G401.6 (cell line): ENCODE measurements around the gene AGRP.
"Not testable (repeated sequence)": the region's sequence is repeated elsewhere in the genome, so short reads cannot be mapped to it uniquely, and the experiment has no call there.

Experiments
- FAIRE-seq: peaks from 2 replicates; lab custom pipeline; 2012; peaks lifted over from hg19 to GRCh38; lab: Jason Lieb, UNC

The AGRP gene

DNA sequence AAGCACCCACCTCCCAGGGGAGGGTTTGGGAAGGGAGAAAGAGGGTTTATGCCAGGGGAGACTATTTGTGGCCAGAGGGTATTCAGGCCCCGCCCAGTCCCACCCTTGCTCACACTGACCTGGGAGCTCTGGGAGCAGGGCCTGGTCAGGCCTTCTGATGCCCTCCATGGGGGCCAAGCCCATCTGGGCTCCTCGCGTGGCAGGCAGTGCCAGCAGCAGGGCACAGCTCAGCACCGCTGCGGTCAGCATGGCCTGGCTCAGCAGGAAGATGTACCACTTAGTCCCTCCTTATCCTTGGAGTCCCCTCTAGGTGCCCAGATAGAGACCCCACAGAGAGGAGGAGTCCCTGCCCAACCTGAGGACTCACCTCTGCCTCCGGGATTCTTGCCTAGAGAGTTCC is at the start of gene AGRP:
Gene AGRP, minus strand, starts transcription at position 398 of the 400 bp plus-strand sequence. Its CDS starts 149 bp downstream, at position 249.
- no peak for FAIRE-seq

DNA sequence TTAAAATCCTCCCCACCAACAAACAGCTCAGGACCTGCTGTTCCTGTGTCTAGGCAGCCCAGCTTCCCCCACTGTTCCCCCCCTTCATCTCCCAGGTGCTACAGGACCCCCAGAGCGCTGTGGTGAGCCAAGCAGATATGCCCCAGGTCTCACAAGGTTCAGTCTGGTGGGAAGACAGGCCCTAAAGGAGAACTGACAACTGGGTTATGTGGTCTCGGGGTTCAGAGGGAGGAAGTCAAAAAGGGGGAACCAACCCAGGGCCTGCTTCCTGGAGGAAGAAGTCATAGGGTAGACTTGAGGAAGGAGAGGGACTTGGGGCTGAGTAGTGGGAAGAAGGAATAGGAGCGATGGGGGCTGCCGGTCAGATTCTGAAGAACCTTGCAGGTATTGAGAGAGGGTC is 47.9 kb upstream of the AGRP start:
- no peak for FAIRE-seq

DNA sequence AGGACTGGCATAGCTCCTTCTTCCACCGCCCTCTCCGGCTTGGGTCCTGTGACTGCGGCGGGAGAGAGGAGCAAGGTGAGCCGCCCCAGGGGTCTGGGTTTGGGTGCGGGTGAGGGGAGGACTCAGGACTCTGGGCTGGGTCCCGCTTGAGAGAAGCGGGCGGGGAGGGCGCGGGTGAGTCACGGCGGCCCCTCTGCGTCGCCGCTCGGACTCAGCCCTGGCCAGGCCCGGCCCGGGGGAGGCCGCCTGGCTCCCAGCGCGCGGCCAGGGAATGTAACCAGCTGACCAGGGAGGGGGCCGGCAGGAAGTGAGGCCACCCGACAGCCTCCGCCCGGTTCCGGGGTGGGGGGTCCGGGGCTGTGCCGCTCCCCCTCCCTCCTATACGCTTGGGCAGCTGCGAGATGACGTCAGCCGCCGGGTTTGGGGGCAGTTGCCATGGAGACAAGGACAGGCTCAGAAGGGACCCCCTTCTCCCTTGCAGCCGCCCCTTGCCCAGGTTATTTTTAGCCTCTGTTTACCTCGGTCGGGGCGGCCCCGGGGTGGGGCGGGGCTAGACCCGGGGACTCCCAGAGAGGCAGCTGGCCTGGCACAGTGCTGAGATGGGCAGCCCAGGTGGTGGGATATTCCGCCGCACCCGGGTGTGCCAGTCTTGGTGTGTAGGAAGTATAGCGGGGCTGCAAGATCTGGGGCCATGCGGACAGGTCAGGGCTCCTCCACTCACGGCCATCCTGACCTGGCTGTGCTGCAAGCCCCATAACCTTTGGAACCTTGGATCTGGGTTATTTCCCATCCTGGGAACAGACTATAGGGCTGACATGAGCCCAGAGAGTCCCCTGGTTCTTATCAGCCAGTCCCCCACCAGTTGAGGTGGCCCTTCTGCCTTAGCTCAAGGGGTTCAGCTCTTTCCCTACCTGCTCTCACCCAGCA is 46.9 kb upstream of the AGRP start:
- FAIRE-seq, result no peak

DNA sequence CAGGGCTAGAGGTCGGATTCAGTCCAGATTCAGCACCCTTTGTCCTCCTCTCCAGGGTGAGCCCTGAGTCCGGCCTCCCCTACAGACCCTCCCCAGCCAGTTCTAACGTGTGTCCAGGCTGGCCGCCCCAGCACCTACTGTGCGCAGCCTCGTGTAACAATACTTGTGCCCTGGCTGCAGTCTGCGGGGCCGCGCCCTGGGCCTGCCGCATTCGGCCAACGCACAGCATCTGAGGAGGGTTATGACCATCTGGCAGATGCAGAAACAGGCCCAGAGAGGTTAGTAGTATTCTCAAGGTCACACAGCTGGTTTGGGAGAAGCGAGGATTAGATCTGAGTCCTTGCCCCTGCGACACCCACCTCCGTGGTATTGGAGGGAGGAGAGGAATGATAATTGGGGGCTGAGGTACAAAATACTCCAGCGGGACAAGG is 46.2 kb upstream of the AGRP start:
- no peak for FAIRE-seq

GRCh38 chr16:67528870-67529581 is 45.7 kb upstream of the AGRP start:
- FAIRE-seq, result no peak

DNA sequence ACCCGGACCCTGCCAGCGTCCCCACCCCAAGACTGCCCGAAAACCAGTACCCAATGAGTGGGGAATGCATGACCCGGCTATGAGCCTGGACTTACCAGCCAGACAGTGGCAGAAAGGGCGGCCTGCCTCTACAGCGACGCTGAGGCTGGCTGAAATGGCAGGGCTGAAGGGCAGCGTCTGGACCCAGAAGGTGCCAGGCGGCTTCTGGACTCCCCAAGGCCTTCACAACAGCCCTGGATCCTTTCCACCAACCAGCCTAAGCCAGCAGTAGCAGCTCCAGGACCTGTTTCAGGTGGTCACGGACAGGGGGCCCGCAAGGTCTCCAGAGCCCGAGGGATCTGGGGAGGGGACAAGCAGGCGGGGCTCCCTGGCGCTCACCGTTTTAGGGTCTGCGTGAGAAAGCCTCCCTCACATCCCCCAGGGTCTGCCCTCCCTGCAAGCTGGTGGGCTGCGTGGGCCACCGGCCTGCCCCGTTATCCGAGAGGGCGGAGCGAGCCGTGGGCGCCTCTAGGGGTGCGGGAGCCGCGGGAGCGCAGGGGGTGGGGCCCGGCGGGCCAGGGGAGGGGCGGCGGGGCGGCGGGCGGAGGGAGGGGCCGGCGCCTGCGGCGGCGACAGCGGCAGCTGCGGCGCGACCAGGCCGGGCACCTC is 45.0 kb upstream of the AGRP start, which contains the start of gene RIPOR1:
Gene RIPOR1, plus strand, starts transcription at position 608 of the 648 bp plus-strand sequence. CDS start 9,618 bp downstream, outside the sequence.
- no peak for FAIRE-seq

DNA sequence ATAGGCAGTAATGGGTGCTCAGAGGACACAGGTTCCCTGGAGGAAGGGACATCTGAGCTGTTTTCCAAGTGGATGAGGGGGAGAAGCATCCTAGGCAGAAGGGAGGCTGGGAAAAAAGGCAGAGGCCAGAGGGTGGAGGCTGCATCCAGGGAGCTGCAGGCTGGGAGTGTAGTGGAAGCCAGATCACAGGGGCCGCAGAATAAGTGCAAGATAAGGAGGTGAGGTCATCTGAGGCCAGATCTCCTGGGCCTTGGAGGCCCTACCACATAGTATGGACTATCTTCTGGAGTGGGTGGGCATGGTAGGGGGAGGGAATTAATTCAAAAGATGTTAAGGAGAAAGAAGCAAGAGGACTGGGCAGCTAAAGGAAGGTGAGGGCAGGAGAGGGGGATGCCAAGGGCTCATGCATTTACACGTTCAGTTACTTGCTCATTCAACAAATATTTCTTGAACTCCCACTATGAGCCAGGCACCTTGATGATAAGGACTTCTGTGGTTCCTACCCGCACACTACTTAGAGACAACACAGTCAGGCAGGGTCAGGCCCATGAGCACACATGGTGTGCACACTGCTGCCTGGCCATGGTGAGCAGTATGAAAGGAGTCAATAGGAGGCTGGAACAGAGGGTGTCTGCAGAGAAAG is 42.9 kb upstream of the AGRP start:
- FAIRE-seq, result no peak

DNA sequence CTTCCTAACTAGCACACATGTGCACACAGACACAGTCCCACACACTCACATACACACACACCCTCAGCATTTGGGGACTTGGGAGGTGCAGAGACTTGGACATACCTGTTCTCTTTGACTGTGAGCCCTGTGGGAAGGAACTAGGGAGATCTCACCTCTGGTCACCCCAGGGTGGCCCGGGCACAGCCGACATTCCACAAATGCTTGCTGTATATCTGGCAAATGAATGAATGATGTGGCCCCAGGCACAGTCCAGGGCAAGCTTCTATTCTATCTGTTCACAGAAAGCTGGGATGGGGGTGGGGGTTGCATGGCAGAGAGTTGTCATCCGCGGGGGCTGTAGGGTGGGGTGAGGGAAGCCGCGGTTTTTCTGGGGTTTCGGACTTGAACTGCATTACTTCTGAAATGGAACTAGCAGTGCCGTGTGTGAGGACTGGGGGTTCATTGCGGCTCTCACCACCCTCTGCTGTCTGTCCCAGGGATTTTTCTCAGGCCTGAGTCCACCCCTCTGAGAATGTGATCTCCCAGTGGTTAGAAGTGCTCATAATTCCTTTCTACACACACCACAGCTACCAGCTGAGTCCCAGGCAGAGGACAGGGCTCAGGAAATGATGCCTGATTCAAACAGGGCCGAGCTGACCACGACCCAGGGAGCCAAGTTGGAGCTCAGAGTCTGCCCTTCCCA is 42.0 kb upstream of the AGRP start:
- FAIRE-seq, result no peak

DNA sequence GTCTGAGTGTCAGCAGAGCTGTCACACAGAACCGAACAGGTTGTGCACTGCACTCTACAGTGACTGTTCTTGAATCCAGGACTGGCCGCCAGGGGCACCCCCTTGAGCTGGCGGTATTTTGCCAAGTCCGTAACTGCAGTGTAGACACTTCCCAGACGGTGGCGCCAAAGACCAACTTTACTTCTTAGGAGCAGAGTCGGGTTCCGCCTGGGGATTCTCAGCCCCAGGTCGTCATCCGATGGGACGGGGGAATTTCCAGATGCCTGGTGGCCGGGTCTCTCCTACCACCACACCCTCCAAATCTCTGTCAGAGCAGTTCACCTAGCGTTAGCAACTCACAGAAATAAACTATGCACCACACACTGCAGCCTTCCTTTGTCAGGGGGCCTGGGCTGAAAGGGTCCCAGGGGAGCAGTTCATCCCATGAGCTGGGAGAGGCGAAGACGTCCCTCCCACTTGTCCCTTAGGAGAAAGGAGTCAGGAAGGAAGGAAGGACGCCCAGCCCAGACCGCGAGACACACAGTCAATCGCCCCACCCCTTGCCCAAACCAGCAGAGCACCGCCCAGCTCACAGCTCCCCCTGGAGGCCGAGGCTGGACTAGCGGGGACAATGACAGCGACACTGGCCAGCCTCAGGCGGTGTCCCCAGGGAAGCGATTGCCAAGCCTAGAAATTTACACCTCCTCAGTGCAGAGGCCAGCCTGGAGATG is 37.9 kb upstream of the AGRP start:
- peak; percentile 79 for FAIRE-seq

DNA sequence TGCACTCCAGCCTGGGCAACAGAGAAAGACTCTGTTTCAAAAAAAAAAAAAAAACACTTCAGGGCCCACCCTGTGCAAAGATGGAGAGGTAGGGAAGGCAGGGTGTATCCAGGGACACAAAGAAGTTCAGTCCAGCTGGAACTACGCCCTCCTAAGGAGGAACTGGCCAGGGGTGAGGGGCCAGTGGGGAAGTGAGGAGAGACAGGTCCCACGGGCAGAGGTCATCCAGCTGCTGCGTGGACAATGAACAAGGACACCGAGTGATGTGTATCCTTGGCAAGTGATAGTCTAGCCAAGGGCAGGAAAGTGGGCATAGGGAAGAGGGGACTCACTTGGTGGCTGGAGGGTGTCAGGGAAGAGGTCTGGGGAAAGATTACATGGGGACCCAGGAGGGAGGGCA is 35.9 kb upstream of the AGRP start:
- no peak for FAIRE-seq

- no peak for FAIRE-seq
These were observed 35.3 kb upstream of the AGRP start for GRCh38 chr16:67518676-67519075.

DNA sequence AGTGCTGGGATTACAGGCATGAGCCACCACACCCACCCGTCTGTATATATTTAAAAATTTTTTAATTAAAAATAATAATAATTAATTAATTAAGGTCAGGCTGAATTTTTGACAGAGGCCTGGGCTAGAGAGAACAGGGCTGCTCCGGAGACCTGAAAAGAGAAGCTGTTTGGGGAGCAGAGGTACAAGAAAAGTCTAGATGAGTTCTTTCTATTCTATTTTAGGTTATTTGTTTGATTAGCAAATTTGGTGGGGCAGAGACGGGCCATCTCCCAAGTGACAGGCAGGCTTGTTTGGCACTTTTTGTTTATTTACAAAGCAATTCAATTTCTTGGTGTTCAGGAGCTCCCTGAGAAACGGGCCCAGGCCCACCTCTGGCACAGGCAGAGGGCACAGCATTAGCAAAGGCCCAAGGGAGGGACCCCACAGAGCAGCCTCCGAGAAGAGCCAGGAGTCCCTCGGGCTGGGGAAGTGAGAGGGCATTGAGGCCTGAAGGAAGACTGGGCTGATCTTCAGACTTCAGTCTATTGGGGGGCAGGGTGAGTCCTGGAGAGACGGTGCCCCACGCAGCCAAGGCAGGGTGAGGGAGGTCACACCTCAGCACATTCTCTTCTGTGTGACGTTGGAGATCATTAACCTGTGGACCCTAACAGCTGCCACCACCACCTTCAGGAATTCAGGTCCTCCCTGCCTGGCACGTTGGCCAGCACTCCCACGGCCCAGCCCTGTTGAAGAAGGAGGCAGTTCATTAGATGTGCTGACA is 34.5 kb upstream of the AGRP start:
- no peak for FAIRE-seq

- FAIRE-seq, result no peak
These were observed 33.8 kb upstream of the AGRP start for GRCh38 chr16:67517155-67517445.

- no peak for FAIRE-seq
These were observed 33.2 kb upstream of the AGRP start for GRCh38 chr16:67516296-67517154.

- FAIRE-seq, result no peak
These were observed 31.1 kb upstream of the AGRP start for GRCh38 chr16:67514382-67514828.

DNA sequence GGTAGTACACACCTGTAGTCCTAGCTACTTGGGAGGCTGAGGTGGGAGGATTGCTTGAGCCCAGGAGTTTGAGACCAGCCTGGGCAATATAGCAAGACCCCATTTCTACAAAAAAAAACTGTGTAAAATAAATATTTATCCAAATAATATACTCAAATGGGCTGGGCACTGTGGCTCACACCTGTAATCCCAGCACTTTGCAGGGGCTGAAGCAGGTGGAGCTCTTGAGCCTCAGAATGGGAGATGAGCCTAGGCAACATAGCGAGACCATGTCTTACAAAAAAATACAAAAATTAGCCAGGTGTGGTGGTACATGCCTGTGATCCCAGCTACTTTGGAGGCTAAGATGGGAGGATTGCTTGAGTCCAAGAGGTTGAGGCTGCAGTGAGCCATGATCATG is 30.5 kb upstream of the AGRP start:
- FAIRE-seq, result not testable (repeated sequence)

- FAIRE-seq, result no peak
These were observed 25.7 kb upstream of the AGRP start for GRCh38 chr16:67509016-67509415.

- no peak for FAIRE-seq
These were observed 23.1 kb upstream of the AGRP start for GRCh38 chr16:67506468-67506867.
